HG02870 (cell line): ENCODE data around the gene DYRK4.

Source experiments
- ATAC-seq: cut with Tn5 transposase; IDR thresholded peaks from one replicate; pipeline ENCODE4 v1.9.1; 2021; ENCODE audit warnings: mild to moderate bottlenecking, moderate library complexity; ENCODE audit not compliant: unreplicated experiment

Gene DYRK4

GRCh38 chr12:4610481-4610880 lies 48.5 kb downstream of the DYRK4 start:
- no peak for ATAC-seq

- ATAC-seq = no peak
Observed at GRCh38 chr12:4615667-4616066, 53.7 kb downstream of the DYRK4 start.

GRCh38 chr12:4621511-4621910 lies 59.5 kb downstream of the DYRK4 start:
- ATAC-seq = no peak

GRCh38 chr12:4626543-4626942 lies 64.5 kb downstream of the DYRK4 start:
- no peak for ATAC-seq

- ATAC-seq = no peak
Observed at GRCh38 chr12:4628406-4628805, 66.4 kb downstream of the DYRK4 start.

- no peak for ATAC-seq
Observed at GRCh38 chr12:4630262-4630661, 68.3 kb downstream of the DYRK4 start.

GRCh38 chr12:4643747-4644146 lies 81.7 kb downstream of the DYRK4 start:
- ATAC-seq = peak; percentile 79

- ATAC-seq = no peak
Observed at GRCh38 chr12:4645023-4645422, 83.0 kb downstream of the DYRK4 start.

- no peak for ATAC-seq
Observed at GRCh38 chr12:4648104-4648500, 86.1 kb downstream of the DYRK4 start.

GRCh38 chr12:4648501-4649357 lies 86.7 kb downstream of the DYRK4 start, which contains the start of the genes AKAP3 and NDUFA9:
AKAP3 (minus strand) TSS chr12:4649051; CDS start chr12:4638196, 10,855 bp downstream.
NDUFA9 (plus strand) TSS chr12:4649114; CDS start chr12:4649127, 13 bp downstream.
- ATAC-seq = peak; percentile 74

- ATAC-seq = no peak
Observed at GRCh38 chr12:4649358-4649661, 87.3 kb downstream of the DYRK4 start.

- no peak for ATAC-seq
Observed at GRCh38 chr12:4653257-4653656, 91.2 kb downstream of the DYRK4 start.

- ATAC-seq = no peak
Observed at GRCh38 chr12:4653691-4654090, 91.7 kb downstream of the DYRK4 start.
